A549 (cell line): Measurements from ENCODE around the gene SCPEP1.

ENCODE experiments used
- CTCF ChIP-seq: fragments of >200 bp; sonication (Bioruptor Twin); formaldehyde crosslinking; IDR thresholded peaks from 3 replicates; pipeline ENCODE4 v1.5.1; 2016
- EP300 ChIP-seq, 2 experiments: fragments of >200 bp; sonication (Bioruptor Twin); formaldehyde crosslinking; IDR thresholded peaks; 2 replicates in 1 of 2; 3 replicates in 1 of 2; pipeline ENCODE4 v1.6.1; 2016 to 2017
- GATA3 ChIP-seq: IDR thresholded peaks from 2 replicates; pipeline ENCODE4 v1.6.1; 2012; ENCODE audit warnings: borderline replicate concordance
- JUN ChIP-seq, 2 experiments: fragments of >200 bp; sonication (Bioruptor Twin); formaldehyde crosslinking; IDR thresholded peaks; 2 replicates in 1 of 2; 3 replicates in 1 of 2; pipeline ENCODE4 v1.6.1; 2016 to 2017
- MYC ChIP-seq: IDR thresholded peaks from 2 replicates; pipeline ENCODE4 v1.6.1; 2012; ENCODE audit warnings: mild to moderate bottlenecking, inconsistent platforms, low read length, improper control_type of control experiment, borderline replicate concordance
- RAD21 ChIP-seq, 2 experiments: fragments of >200 bp in 1 of 2; sonication (Bioruptor Twin) in 1 of 2; formaldehyde crosslinking in 1 of 2; IDR thresholded peaks in 1 of 2; conservative IDR thresholded peaks in 1 of 2; 2 replicates in 1 of 2; 3 replicates in 1 of 2; pipeline ENCODE4 v1.6.1; 2012 to 2018; ENCODE audit warnings: inconsistent platforms in 1 of 2
- RCOR1 ChIP-seq: fragments of 150-350 bp; IDR thresholded peaks from 2 replicates; pipeline ENCODE4 v1.6.1; 2014; ENCODE audit warnings: antibody characterized with exemption, low read length, low read depth
- SMC3 ChIP-seq: fragments of >200 bp; sonication (Bioruptor Twin); formaldehyde crosslinking; IDR thresholded peaks from 3 replicates; pipeline ENCODE4 v1.6.1; 2018; ENCODE audit warnings: inconsistent platforms
- USF2 ChIP-seq: fragments of 450-650 bp; IDR thresholded peaks from 2 replicates; pipeline ENCODE4 v1.6.1; 2014; ENCODE audit warnings: antibody characterized with exemption
- ZC3H11A ChIP-seq: fragments of 450-650 bp; IDR thresholded peaks from 2 replicates; pipeline ENCODE4 v1.6.1; 2014; ENCODE audit warnings: antibody characterized with exemption, mild to moderate bottlenecking

GRCh38 chr17:56936697-56937322 lies 41.1 kb upstream of the SCPEP1 start:
- TF ChIP-seq CTCF (no peak), JUN (IDR thresholded peaks at IDR 0.05) (no peak), GATA3 (no peak), USF2 (no peak), SMC3 (no peak), RAD21 (conservative IDR thresholded peaks at IDR 0.05 in 1 of 2, IDR thresholded peaks at IDR 0.05 in 1 of 2) (no peak), EP300 (IDR thresholded peaks at IDR 0.05) (no peak), ZC3H11A (no peak), RCOR1 (no peak), MYC (no peak)
